Vagina (tissue), 2 donors: Measurements from ENCODE around the gene DOCK7.

Experiments
- POLR2A ChIP-seq, 2 donors: fragments of 450-650 bp; IDR thresholded peaks; one replicate each; pipeline ENCODE4 v1.6.1; 2017; ENCODE audit warnings: antibody characterized with exemption in 2 of 2, mild to moderate bottlenecking in 2 of 2, moderate library complexity in 2 of 2
- TF ChIP-seq, protein P1 (sequence below), 3 experiments: fragments of 450-650 bp in 2 of 3; fragments of 200-600 bp in 1 of 3; sonication (generic) in 1 of 3; IDR thresholded peaks; one replicate each; pipeline ENCODE4 v1.5.1; 2017 to 2019; ENCODE audit warnings: antibody characterized with exemption in 3 of 3, mild to moderate bottlenecking in 2 of 3, moderate library complexity in 2 of 3

GRCh38 chr1:62516600-62516999 lies 171.6 kb downstream of the DOCK7 start:
- TF ChIP-seq, protein P1, sequence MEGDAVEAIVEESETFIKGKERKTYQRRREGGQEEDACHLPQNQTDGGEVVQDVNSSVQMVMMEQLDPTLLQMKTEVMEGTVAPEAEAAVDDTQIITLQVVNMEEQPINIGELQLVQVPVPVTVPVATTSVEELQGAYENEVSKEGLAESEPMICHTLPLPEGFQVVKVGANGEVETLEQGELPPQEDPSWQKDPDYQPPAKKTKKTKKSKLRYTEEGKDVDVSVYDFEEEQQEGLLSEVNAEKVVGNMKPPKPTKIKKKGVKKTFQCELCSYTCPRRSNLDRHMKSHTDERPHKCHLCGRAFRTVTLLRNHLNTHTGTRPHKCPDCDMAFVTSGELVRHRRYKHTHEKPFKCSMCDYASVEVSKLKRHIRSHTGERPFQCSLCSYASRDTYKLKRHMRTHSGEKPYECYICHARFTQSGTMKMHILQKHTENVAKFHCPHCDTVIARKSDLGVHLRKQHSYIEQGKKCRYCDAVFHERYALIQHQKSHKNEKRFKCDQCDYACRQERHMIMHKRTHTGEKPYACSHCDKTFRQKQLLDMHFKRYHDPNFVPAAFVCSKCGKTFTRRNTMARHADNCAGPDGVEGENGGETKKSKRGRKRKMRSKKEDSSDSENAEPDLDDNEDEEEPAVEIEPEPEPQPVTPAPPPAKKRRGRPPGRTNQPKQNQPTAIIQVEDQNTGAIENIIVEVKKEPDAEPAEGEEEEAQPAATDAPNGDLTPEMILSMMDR (IDR thresholded peaks at IDR 0.05), result no peak
- no peak for TF ChIP-seq POLR2A (IDR thresholded peaks at IDR 0.05)
